ENCODE results near the gene SCGB3A1.

DNA sequence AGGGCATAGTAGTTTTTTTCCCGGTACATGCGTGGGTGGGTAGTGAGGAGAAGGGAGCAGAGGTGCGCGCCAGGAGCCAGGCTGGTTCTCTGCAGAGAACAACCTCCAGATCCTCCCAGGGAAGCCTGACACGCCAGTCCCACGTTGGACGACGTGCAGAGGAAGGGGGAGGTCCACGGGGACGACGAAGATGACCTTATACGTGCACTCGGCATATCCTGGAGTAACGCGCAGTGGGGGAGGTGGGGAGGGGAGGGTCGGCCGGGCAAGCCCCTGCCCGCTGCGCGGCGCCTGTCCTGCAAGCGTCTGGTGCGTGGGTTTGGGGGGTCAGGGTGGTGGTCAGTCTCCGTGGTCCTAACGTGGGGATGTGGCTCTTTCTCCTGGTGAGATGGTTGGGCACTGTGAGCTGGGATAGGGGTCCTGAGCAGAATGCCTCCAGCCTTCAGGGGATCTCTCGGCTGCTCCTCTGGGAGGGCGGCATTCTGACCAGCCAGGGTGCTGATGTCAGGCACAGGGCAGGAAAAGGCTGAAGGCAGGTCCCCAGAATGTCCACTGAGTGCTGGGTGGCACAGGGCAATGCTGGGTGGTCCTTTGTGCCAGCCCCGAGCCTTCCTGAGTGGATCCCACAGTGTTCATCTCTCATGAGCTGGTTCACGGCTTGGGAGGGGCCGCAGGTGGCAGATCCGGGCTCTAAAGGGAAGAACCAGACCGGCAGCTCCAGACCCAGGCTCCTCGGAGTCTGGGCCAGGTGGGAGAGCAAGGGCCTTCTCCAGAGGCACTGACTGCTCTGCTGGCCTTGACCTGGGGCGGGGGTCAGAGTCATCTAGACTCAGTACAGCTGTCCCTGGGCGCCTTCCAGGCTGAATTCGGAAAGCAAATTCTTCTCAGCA lies 10.5 kb upstream of the SCGB3A1 start:
- TF ChIP-seq, protein P1, sequence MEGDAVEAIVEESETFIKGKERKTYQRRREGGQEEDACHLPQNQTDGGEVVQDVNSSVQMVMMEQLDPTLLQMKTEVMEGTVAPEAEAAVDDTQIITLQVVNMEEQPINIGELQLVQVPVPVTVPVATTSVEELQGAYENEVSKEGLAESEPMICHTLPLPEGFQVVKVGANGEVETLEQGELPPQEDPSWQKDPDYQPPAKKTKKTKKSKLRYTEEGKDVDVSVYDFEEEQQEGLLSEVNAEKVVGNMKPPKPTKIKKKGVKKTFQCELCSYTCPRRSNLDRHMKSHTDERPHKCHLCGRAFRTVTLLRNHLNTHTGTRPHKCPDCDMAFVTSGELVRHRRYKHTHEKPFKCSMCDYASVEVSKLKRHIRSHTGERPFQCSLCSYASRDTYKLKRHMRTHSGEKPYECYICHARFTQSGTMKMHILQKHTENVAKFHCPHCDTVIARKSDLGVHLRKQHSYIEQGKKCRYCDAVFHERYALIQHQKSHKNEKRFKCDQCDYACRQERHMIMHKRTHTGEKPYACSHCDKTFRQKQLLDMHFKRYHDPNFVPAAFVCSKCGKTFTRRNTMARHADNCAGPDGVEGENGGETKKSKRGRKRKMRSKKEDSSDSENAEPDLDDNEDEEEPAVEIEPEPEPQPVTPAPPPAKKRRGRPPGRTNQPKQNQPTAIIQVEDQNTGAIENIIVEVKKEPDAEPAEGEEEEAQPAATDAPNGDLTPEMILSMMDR (conservative IDR thresholded peaks at IDR 0.05; ENCODE audit: low read length): no peak
- TF ChIP-seq EZH2phosphoT487 (IDR thresholded peaks at IDR 0.05; ENCODE audit: borderline replicate concordance): no peak

All from Loucy (cell line).